SK-N-MC (cell line): ENCODE data around the gene LRRC36.

Source experiments
- EZH2 ChIP-seq: fragments of 200-600 bp; sonication (generic); IDR thresholded peaks from one replicate; pipeline ENCODE4 v1.6.1; 2017; ENCODE audit warnings: antibody characterized with exemption
- POLR2AphosphoS5 ChIP-seq: IDR thresholded peaks from 2 replicates; pipeline ENCODE4 v1.6.1; 2012; ENCODE audit warnings: mild to moderate bottlenecking, low read depth, low read length, borderline replicate concordance

- no peak for TF ChIP-seq EZH2
- TF ChIP-seq POLR2AphosphoS5 = no peak
Observed at GRCh38 chr16:67279296-67280089, 47.1 kb upstream of the LRRC36 start, which contains the start of gene PLEKHG4.
